NCI-H1105 (cell line): ENCODE data around the gene AP3B2.
A peak's percentile ranks its signal among the peaks of the same experiment; 100 is the strongest.

Experiments used
- DNase-seq: peaks from one replicate; lab custom pipeline; 2025; lab: John Stamatoyannopoulos, UW

Gene AP3B2

DNA sequence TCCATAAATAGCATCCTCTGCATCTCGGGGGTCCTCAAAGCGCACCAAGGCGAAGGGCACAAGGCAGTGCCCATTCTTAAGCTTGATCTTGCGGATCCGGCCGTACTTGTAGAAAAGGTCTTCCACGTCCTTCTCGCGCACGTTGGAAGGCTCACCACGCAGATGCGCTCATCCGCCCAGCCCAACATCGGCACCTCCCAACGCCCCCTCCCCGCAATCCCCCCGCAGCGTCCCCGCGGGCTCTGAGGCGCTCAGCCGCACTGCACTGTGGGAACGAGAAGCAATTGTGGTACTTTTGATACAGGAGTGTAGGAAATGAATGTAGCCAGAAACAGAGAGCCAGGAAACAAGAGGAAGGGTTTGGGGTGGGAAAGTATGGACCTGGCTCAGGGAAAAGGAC, 17.5 kb downstream of the AP3B2 start:
- no peak for DNase-seq

DNA sequence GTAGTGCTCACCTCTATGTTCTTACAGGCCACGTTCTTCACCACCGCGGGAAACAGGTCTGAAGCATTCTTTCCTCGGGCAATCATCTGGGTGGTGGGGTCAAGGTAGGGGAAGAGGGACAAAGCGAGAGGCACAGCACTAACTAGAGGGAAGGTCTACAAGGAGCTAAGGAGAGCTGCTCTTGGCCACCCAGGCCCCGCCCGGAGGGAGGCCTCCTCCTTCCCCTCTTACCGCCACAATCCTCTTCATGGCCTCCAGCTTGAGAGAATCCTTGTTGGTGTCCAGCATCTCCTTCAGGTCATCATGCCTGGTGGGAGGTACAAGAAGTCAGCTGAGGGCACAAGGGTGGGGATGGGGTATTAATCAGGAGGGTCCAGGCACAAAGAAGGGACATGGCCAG, 20.5 kb downstream of the AP3B2 start:
- DNase-seq = no peak

DNA sequence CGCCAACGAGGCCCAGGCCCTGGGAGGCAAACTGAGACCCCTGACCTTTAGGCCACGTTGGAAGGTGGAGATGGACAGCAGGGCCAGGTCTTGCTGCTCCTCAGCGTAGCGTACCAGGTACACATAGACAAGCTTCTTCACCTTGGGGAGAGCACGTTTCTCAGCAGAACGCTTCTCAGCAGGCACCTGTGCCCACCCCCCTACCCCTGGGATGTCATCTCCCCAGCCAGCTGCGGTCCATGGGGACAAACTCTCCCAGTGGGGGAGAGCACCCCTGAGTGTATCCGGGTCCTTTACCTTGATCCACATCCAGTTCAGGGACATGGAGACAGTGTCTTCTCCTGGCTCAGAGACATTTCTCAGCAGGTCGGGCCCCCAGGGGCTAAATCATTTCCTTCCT, 21.0 kb downstream of the AP3B2 start:
- no peak for DNase-seq

DNA sequence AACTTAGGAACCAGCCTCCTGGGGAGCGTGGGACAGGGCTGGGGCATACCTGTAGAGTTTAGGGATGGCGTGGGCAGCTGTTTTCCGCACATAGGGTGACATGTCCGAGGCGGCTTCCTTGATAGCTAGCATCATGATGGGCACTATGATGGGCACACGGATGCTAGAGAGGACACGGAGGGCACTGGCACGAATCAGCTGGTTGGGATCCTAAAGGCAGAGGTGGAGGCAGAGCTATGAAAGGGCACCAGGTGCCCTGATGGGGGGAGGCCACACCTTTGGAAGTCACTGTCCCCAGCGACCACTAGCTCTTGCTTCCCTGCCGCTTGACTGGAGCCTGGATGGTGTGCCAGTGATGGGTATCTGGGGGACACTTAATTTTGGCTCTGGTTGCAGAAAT, 28.3 kb downstream of the AP3B2 start:
- DNase-seq = no peak

DNA sequence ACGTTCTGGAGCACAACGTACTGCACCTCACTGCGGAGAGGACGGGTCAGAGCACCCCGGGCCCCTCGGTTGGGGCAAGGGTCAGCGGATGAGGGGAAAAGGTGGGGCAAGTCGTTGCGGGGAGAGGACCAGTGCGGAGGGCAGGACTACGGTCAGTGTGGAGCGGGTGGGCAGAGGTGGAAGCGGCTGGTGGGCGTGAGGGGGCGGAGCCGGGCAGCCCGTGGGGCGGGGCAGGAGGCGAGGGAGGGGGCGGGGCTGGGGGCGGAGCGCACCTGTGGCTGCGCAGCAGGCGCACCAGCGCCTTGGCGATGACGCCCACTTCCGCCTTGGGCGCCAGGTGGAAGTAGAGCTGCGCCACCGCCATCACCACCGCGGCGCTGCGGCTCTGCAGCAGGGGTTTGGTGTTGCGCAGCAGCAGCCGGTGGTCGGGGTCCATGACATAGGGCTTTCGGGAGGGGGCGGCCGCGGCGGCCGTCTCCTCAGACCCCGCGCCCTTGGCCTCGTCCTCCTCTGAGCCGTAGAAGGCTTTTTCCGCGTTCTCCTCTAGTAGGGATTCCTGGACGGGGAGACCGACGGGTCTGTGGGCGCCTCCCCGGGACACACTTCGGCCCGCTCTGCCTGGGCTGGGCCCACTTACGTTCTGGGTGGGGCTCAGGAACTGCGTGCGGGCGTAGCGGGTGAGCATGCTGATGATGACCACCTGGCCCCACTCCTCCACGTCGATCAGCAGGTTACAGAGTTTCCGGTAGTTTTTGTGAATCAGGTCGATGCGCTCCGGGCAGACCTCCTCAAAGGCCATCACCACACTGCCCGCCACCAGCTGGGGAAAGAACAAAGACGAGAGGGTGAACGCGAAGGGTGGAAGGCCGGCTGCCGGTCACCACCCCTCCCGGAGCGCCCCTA, 29.2 kb downstream of the AP3B2 start:
- peak; percentile 71 for DNase-seq

DNA sequence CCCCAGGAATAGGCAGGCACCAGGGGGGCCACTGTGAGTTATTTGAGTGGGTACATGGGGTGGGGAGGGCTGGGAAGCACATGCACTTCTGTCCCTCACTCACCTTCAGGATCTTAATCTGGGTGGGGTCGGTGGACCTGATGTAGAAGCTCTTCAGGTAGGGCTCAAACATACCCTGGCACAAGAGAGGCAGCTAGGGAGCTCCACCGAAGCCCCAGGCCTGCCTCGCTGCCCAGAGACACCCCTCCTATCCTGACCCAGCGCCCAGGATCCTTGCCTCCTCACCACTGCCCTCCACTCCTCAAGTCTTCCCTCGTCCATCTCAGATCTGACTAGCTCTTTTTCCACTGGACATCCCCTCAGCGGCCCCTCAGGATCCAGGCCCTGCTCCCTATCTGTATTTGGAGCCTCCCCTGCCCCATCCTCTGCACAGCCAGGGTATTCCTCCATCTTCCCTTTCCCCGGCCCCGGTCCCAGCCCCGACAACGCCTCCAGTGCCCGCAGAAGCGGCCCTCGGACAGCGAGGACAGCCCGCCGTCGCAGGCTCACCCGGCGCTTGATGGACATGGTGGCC, 30.0 kb downstream of the AP3B2 start:
- no peak for DNase-seq

DNA sequence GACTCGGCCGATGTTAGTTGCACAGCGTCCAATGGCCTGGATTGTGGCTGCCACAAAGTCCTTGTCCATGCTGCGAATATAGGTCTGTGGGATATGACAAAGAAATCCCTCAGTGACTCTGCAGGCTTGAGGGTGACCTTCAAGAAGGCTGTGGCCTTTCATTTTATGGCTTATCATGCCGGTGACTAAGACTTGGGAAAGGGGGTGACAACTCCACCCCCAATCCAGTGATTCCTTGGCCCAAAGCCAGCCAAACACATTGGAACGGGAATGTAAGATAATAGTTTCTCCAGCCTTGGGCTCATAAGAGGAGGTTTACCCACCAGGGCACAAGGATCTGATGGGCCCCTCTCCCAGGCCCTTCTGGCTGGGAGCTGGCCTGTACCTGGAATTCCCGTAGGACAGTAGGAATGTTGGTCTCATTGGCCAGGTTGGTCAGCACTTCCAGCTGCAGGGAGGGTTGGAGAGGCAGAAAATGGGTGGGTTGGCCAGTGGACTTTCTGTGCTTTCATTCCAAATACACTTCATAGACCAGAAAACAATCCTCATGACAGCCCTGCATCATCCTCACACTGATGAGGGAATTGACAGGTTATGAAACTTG, 31.9 kb downstream of the AP3B2 start:
- DNase-seq = no peak

DNA sequence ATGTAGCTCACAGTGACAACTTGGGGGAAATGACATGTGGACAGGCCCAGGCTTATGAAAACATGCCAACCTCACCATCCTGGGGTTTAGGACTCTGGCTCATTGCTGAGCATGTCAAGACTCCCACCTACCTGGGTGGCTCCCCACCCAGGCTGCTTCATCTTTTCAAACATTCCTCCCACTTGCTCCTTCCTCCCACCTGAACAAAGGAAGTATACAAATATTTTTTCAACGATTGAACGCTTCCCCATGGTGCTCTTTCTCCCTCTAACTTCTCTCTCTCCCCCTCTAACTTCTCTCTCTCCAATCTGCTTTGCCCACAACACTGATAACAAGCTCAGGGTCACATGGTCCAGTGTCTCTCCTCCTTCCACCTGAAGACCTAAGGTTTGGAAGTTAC, 34.8 kb downstream of the AP3B2 start:
- DNase-seq = no peak

DNA sequence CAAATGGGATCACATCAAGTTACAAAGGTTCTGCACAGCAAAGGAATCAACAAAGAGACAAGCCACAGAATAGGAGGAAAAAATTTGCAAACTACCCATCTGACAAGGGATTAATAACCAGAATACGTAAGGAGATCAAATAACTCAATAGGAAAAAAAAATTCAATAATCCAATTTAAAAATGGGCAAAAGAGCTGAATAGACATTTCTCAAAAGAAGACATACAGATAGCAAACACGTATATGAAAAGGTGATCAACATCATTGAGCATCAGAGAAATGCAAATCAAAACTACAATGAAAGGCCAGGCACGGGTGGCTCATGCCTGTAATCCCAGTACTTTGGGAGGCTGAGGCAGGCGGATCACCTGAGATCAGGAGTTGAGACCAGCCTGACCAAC, 39.0 kb downstream of the AP3B2 start:
- no peak for DNase-seq

DNA sequence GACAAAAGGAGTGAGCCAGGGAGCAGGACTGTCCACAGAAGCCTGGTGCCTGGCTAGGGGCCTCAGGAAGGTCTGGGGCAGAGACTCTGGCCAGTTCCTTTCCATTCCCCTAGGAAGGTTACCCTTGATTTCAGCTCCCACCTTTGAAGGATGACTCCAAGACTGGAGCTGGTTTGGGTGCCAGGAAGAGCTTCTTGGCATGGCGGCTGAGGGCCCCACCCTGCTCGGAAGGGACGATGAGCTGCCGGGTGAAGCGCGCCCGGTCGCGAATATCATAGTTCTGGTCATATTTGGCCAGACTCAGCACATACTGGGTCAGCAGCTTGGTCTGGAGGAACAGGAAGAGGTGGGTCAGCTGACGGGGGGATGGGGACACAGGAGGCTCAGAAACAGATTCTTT, 43.1 kb downstream of the AP3B2 start:
- no peak for DNase-seq

DNA sequence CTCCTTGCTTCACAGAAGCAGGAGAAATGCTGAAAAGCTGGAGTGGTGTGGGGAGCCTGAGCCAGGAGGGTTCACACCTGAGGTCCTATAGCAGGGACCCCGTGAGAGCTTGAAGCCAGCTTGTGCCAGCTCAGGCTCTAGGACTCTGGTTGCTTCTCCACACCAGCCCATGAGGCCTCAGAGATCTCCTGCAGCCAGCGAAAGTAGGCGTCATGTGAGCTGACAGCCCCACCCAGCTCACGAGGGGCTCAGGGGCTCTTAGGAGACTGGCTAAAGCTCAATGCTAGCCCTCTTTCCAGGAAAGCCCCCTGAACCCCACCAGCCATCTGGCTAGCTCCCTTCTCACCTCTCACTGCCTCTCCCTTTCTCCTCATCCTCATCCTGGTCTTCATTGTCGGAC, 45.7 kb downstream of the AP3B2 start:
- DNase-seq = no peak

DNA sequence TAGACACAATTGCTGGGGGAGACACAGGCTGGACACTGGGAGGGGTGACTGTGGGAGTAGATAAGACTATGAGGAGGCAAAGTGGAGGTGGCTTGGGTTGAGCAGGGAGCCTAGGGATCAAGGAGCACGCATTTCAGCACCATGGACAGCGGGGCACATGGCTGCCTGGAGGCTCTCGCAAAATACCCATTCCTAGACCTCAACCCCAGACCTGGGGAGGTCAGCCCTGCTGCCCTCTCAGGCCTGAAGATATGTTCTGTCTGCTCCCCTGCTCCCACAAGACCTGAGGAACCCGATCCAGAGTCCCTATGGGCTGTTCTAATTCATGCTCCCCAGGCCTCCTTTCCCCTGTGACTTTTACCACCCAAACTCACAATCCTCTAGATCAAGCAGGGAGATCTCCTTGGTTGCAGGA, 46.5 kb downstream of the AP3B2 start:
- DNase-seq = no peak

DNA sequence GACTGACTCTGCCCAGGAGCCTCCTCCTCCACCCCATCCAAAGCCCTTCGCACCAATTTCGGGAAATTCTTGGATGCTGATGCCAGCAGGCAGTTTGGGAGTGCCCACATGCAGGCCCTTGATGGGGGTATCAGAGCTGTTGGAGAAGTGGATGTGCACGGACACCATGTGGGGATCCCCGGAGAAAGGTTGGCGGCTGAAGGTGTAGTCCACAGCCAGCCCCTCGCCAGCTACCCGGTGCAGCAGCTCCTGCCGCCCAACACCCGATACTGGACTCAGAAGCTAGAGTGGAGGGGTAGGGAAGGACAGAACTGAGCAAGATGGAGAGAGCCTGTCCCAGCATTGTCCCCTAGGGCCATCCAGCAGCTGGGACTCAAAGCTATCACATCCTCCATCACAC, 47.0 kb downstream of the AP3B2 start:
- DNase-seq = no peak

DNA sequence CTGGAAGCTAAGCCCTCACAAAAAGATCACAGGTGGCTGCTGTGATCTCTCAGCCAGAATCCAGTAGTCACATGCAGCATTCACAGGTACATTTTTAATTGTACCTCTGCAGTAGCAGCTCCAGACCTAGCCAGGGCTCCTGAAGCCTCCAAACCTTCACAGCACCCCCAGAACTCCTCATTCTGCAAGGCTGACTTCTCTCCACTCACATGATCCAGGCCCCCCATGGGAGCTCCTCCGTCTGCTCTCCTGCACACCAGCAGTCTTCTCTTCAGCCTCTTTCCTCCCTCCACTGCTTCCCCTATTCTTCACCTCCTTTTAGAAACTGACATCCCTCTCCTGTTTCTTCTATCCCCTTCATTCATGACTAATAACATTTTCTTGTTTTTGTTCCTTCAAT, 49.3 kb downstream of the AP3B2 start:
- DNase-seq = no peak

DNA sequence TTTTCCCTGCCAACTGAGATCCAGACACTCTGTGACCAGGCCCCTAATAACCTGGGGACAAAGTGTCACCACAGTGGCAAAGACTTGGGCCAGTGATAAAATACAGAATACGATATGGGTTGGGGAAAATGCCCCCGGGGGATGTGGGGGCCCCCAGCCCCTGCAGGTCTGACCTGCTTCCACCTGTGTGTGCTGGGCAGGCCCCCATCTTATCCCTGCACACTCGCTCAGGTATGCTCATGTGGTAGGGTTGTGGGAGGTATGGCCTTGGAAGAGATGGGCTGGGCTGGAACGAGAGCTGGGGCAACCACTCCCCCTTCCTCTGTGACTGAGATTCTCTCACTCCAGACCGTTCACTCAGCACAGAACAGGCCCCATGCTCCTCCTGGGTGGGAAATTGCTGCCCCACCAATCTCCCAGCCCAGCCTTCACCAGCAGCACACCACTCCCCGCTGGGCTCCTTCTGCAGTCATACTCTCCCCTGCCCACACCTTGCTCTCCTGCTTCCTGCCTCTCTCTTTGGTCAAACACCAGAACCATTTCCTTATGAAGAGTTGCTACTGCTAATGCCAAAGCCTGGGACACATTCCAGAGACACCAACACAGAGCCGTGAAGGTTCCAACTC, 52.9 kb downstream of the AP3B2 start:
- no peak for DNase-seq

DNA sequence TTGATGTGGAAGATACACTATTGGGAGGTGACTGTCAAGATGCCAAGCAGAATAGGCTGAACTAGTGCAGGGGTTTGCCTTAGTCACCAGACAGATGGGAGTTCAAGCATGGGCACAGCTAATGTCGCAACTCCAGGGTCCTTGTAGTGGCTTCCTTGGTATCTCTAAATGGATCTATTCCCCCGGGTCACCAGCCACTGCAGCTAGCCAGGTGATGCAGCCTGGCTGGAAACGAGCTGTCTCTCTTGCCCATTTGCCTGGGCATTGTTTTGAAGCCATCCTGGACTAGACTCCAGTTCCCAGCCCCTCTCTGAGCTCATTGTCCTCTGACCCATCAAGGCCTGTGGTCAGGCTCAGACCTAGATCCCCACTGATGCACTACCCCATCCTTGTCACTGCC, 54.1 kb downstream of the AP3B2 start:
- no peak for DNase-seq

DNA sequence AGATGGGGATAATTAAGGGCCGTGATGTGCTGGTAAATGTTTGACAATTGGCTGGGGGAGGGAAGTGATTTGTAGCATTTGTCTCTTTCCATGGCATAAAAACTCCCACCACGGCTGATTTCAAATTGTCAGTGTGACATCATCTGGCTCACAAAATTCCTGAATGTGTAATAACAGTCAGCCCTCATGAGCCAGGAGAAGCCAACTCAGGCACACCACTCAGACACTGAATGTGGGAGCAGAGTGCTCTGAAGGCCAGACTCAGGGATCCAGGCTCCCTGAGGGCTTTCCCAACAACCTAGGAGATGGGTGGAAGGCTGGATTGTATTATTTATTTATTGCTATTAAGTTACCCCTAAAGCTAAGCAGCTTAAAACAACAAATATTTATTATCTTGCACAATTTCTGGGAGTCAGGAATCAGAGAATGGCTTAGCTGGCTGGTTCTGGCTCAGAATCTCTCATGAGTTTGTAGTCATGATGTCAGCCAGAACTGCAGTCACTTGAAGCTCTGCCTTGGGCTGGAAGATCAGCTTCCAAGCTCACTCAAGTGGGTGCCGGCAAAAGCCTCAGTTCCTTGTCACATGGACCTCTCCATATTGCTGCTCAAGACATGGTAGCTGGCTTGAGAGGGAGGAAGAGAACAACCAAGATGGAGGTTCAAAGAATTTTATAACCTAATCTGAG, 56.0 kb downstream of the AP3B2 start:
- DNase-seq = no peak

DNA sequence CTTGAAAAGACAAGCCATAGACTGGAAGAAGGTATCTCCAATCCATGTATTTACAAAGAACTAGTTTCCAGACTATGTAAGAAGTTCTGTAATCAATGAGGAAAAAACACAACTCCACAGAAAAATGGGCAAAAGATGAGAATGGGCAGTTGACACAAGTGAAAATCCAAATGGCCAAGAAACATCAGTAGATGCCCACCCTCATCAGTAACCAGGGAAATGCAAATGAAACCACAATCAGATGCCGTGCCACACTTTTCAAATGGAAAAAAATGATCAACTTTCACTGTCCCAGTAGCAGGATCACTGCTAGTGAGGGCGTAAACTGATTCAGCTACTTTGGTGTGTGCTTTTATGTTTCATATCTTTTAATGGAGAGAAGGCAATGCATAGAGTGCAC, 58.0 kb downstream of the AP3B2 start:
- no peak for DNase-seq

DNA sequence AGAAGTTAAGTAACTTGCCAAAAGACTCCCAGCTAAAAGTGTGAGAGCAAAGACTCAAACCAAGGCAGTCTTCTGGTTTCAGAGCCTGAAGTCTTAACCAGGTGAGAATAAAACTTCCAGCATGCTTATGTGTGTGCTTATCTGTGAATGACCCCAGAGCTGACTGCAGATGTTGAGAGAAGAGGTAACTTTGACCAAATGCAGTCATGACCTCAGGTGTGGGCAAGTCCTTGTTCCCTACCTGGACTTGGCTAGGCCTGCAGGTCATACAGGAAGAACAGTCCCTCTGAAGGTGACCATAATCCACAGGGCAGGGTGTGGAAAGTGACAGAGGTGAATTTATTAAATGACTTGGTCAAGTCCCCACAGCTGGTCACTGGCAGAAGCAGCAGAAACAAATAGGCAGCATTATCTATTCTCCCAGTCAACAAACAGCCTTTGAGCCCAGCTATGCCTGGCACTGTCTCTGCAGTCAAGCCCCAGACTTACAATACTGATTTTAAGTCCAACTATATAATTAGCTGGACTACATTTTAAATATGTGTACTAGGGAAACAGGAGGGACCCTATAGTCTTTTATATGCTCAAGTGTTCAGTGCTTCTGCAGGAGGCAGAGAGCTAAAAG, 59.5 kb downstream of the AP3B2 start:
- no peak for DNase-seq

DNA sequence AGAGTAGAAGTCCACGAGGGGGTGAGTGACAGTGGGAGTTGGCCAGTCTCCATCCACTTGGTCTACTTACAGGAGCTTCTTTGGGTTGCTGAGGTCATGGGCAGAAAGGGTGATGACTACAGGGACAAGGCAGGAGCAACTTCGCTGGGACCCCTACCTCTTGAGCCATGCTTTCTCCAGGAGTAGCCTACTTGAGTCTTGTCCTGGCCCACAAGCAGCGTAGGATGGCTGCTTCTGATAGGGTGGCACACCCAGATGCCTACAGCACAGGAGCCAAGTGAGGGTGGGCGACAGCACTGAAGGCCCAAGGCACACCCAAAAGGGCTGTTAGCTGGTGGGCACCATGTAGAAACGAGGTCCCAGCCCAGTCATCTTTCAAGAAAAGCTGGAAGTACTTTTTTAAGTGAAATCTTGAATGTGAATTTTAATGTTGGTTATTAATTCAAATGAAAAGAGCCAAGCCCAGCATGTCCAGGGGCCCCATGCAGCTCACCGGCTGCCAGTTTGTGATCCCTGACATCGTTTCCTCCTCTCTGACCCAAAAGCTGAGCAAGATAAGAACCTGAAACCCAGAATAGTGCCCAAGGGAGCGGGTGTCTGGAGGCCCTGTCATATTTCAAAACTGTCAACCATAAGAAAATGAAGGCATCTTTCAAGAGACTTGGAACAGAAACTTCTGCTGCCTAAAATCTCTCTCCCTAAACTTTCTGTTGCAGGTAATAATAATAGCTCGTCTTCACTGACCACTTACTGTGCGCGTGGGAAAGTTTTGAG, 60.3 kb downstream of the AP3B2 start:
- DNase-seq = no peak
